PFSK-1 (cell line): ENCODE results near the gene CSF1R.

Experiments used
- FOXP2 ChIP-seq: optimal IDR thresholded peaks from 2 replicates; pipeline ENCODE3; 2011; ENCODE audit warnings: borderline replicate concordance, control low read depth, inconsistent platforms; ENCODE audit not compliant: insufficient read depth; ENCODE audit errors: extremely low read length, extremely low read depth
- POLR2AphosphoS5 ChIP-seq: IDR thresholded peaks from 2 replicates; pipeline ENCODE4 v1.6.1; 2012; ENCODE audit warnings: low read depth, mild to moderate bottlenecking, control low read depth, low read length, moderate library complexity
- REST ChIP-seq, 2 experiments: IDR thresholded peaks; 2 replicates each; pipeline versions ENCODE4 v1.6.1 to v1.8.0; 2011 to 2012; ENCODE audit warnings: low read depth in 2 of 2, low read length in 2 of 2, control low read depth in 1 of 2, inconsistent platforms in 1 of 2, mild to moderate bottlenecking in 1 of 2, moderate library complexity in 1 of 2; ENCODE audit not compliant: insufficient read depth in 1 of 2
- SIN3A ChIP-seq: IDR thresholded peaks from 2 replicates; pipeline ENCODE4 v1.6.1; 2012; ENCODE audit warnings: mild to moderate bottlenecking, low read length, moderate library complexity, borderline replicate concordance; ENCODE audit not compliant: insufficient read depth
- TAF1 ChIP-seq: IDR thresholded peaks from 2 replicates; pipeline ENCODE4 v1.6.1; 2012; ENCODE audit warnings: low read length, control low read depth, borderline replicate concordance; ENCODE audit not compliant: insufficient read depth

CSF1R gene

GRCh38 chr5:150079909-150080461 lies 6.4 kb downstream of the CSF1R start:
- TF ChIP-seq FOXP2 (no peak), SIN3A (no peak), POLR2AphosphoS5 (no peak), TAF1 (no peak), REST (IDR thresholded peaks at IDR 0.05; ENCODE audit: insufficient read depth in 1 of 2, low read depth in 2 of 2, low read length in 2 of 2) (no peak)

- TF ChIP-seq POLR2AphosphoS5 (no peak), SIN3A (no peak), TAF1 (no peak), REST (IDR thresholded peaks at IDR 0.05; ENCODE audit: insufficient read depth in 1 of 2, low read depth in 2 of 2, low read length in 2 of 2) (no peak), FOXP2 (no peak)
Measured at GRCh38 chr5:150078802-150079689, 7.3 kb downstream of the CSF1R start.

GRCh38 chr5:150077996-150078801 lies 8.2 kb downstream of the CSF1R start:
- TF ChIP-seq SIN3A, result no peak
- TF ChIP-seq FOXP2, result no peak

- TF ChIP-seq FOXP2, result no peak
- TF ChIP-seq SIN3A, result no peak
Measured at GRCh38 chr5:150077060-150077459, 9.3 kb downstream of the CSF1R start.

- TF ChIP-seq TAF1, result no peak
- no peak for TF ChIP-seq REST (IDR thresholded peaks at IDR 0.05; ENCODE audit: insufficient read depth in 1 of 2, low read depth in 2 of 2, low read length in 2 of 2)
- TF ChIP-seq SIN3A, result no peak
- TF ChIP-seq POLR2AphosphoS5, result no peak
- no peak for TF ChIP-seq FOXP2
Measured at GRCh38 chr5:150075806-150076205, 10.5 kb downstream of the CSF1R start.
